ENCODE data around the gene TSPAN14. TPM values are rescaled to one million over a fixed set of nuclear protein-coding genes. Genes with fewer than 3 reads are reported as not detected.
"Not testable (repeated sequence)": the region's sequence is repeated elsewhere in the genome, so short reads cannot be mapped to it uniquely, and the experiment has no call there.

The TSPAN14 gene
- total RNA-seq, 3 donors from 2014 or later: 75.5 to 96.5 (median 81.0) TPM

- TF ChIP-seq, protein P1, sequence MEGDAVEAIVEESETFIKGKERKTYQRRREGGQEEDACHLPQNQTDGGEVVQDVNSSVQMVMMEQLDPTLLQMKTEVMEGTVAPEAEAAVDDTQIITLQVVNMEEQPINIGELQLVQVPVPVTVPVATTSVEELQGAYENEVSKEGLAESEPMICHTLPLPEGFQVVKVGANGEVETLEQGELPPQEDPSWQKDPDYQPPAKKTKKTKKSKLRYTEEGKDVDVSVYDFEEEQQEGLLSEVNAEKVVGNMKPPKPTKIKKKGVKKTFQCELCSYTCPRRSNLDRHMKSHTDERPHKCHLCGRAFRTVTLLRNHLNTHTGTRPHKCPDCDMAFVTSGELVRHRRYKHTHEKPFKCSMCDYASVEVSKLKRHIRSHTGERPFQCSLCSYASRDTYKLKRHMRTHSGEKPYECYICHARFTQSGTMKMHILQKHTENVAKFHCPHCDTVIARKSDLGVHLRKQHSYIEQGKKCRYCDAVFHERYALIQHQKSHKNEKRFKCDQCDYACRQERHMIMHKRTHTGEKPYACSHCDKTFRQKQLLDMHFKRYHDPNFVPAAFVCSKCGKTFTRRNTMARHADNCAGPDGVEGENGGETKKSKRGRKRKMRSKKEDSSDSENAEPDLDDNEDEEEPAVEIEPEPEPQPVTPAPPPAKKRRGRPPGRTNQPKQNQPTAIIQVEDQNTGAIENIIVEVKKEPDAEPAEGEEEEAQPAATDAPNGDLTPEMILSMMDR (IDR thresholded peaks at IDR 0.05): no peak
- H3K36me3 ChIP-seq (ENCODE audit: low read depth): no peaks in the 10 kb centered on the region
- peak in 1 of 3 donors; percentile 14 for DNase-seq
- no peak overlapping the region for H3K4me3 ChIP-seq
- intact Hi-C loops (cut with DNase I, micrococcal nuclease): no loop called here
- peaks cover 35% of the 10 kb centered on the region for H3K4me1 ChIP-seq (ENCODE audit: low read depth)
- no peak for ATAC-seq
- no peaks in the 10 kb centered on the region for H3K9me3 ChIP-seq
Measured at GRCh38 chr10:80416479-80417098, 37.5 kb upstream of the TSPAN14 start.

DNA sequence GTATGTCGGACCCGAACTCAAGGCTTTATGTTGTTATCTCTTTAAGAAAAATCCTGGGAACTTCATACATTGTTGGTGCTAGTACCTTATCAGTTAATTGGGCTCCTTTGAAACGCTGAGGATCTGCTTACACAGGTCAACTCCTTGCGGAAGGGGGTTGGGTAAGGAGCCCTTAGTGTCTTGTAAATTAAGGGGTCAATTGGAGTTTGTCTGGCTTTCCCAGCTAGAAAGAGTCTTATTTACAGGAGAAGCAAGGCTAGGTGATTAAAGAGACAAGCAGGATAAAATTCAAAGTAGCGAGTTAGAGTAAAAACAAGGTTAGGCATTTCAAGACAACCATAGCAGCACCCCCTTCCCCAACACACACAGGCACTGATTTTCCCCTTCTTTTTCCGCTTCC, 36.9 kb upstream of the TSPAN14 start:
- H3K4me3 ChIP-seq; H3K9me3 ChIP-seq; DNase-seq; ATAC-seq; H3K36me3 ChIP-seq (ENCODE audit: low read depth); intact Hi-C loops (cut with DNase I, micrococcal nuclease): not testable (repeated sequence)
- H3K4me1 ChIP-seq (ENCODE audit: low read depth): peaks cover 32% of the 10 kb centered on the region

- ATAC-seq (no peak), DNase-seq (no peak)
- H3K9me3 ChIP-seq: no peaks in the 10 kb centered on the region
- peaks cover 5% of the 10 kb centered on the region for H3K4me1 ChIP-seq (ENCODE audit: low read depth)
- TF ChIP-seq, protein P1 (IDR thresholded peaks at IDR 0.05): no peak
- intact Hi-C loops (cut with DNase I, micrococcal nuclease): no loop called here
- no peaks in the 10 kb centered on the region for H3K36me3 ChIP-seq (ENCODE audit: low read depth)
- H3K4me3 ChIP-seq: no peak overlapping the region
Measured at GRCh38 chr10:80421050-80421706, 32.9 kb upstream of the TSPAN14 start.

DNA sequence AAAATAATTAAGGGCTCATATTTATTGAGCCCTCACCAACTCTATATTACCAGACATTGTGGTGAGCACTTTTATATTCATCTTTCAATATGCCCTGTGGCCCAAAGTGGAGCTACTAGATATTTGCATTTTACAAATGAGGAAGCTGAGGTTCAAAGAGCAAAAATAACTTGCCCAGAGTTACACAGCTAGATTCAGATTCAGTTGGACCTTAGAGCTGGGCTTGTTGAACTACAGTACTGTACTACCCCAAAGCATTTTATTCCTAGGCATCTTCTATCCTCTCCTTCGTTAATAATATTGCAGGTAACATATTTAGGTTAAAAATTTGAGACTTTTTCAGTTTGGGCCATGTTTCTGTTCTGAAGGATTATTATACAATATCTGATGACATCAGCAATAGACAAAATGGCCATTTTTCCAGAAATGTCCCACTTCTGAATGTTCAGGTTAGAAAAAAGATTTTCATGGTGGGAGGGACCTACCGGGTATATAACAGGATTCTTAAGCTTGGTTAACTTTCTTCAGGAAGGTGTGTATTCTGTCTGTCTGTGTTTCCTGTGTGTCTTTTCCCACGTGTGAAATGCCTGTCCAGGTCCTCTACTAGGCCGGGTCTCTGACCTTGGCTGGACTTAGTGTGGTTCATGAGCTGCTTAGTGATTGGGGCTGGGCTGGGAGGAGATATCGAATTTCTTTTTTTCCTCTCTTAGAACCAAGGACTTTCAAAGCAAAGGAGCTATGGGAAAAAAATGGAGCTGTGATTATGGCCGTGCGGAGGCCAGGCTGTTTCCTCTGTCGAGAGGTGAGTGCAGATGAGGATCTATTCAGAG, 32.2 kb upstream of the TSPAN14 start:
- TF ChIP-seq, protein P1 (IDR thresholded peaks at IDR 0.05): no peak
- no peak for DNase-seq
- no peaks in the 10 kb centered on the region for H3K36me3 ChIP-seq (ENCODE audit: low read depth)
- ATAC-seq: peak; percentile 46
- intact Hi-C loops (cut with DNase I, micrococcal nuclease): no loop called here
- no peaks in the 10 kb centered on the region for H3K4me1 ChIP-seq (ENCODE audit: low read depth)
- H3K9me3 ChIP-seq: no peaks in the 10 kb centered on the region
- no peak overlapping the region for H3K4me3 ChIP-seq

DNA sequence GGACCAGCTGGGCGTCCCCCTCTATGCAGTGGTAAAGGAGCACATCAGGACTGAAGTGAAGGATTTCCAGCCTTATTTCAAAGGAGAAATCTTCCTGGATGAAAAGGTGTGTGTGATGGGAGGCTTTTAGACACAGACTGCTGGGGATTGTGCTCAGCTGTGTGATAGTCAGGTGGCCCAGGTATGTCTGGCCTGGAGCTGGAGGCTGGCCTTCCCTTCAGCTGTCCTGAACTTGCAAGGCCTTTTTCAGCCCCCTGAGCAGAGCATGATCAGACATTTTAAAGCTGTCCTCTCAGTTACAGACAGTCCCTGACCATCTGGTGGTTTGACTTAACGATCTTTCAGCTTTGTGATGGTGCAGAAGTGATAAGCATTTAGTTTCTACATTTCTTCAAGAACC, 28.2 kb upstream of the TSPAN14 start:
- intact Hi-C loops (cut with DNase I, micrococcal nuclease): no loop called here
- ATAC-seq (no peak), DNase-seq (no peak)
- no peaks in the 10 kb centered on the region for H3K36me3 ChIP-seq (ENCODE audit: low read depth)
- TF ChIP-seq, protein P1 (IDR thresholded peaks at IDR 0.05): no peak
- H3K9me3 ChIP-seq: no peaks in the 10 kb centered on the region
- no peak overlapping the region for H3K4me3 ChIP-seq
- no peaks in the 10 kb centered on the region for H3K4me1 ChIP-seq (ENCODE audit: low read depth)

DNA sequence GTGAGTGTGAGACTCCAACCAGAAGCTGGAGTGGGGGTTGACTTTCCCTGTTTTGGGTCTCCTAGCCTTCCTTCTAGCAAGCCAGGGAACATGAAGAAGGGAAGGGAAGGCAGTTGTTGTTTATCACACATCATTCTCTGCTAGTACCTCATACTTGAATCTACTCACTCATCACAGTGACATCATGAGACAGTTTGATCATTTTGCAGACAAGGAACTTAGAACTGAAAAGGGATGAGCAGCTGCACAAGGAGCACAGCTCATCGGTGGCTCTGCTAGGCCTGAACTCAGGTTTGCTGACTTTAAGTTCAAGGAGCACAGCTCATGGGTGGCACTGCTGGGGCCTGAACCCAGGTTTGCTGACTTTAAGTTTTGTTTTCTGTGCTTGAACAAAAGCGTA, 26.6 kb upstream of the TSPAN14 start:
- DNase-seq (no peak), ATAC-seq (no peak)
- TF ChIP-seq, protein P1 (IDR thresholded peaks at IDR 0.05): no peak
- no peaks in the 10 kb centered on the region for H3K36me3 ChIP-seq (ENCODE audit: low read depth)
- H3K9me3 ChIP-seq: no peaks in the 10 kb centered on the region
- no peaks in the 10 kb centered on the region for H3K4me1 ChIP-seq (ENCODE audit: low read depth)
- H3K4me3 ChIP-seq: no peak overlapping the region
- intact Hi-C loops (cut with DNase I, micrococcal nuclease): no loop called here
